GM18511 (cell line): ENCODE measurements around the gene DIS3L2.
"Not testable (repeated sequence)": the region's sequence is repeated elsewhere in the genome, so short reads cannot be mapped to it uniquely, and the experiment has no call there.

Source experiments
- ATAC-seq: cut with Tn5 transposase; IDR thresholded peaks from one replicate; pipeline ENCODE4 v1.9.1; 2021; ENCODE audit warnings: mild to moderate bottlenecking, moderate library complexity; ENCODE audit not compliant: unreplicated experiment

DIS3L2 gene

GRCh38 chr2:232008907-232009638 lies 47.6 kb downstream of the DIS3L2 start:
- no peak for ATAC-seq

DNA sequence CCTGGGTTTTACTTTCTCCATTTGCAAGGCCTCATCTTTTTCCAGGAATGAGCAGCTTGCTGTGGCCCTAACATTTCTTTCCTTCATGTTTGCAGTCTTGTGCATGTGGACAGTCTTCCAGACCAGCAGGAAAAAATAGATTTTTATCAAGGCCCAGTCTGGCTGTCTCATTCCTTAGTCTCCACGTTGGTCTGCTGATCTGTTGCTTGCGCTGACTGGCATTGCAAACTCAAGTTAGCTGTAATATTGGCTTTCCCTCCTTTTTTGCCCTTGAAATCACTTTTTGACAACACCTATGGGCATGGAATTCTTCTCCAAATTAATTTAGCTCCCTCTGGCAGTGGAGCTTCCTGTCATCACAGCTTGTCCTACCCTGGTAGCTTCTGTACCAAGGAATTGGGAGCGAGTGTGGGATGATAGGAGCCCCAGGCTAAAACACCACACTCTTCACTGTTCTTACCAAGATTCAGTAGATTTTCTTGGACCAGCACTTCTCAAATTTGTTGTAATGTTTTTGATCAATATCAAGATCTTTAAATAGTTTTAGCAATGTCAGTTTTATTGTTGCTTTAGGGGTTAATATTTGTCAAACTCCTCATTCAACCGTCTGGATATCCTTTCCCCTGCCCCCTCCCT lies 48.2 kb downstream of the DIS3L2 start:
- no peak for ATAC-seq

DNA sequence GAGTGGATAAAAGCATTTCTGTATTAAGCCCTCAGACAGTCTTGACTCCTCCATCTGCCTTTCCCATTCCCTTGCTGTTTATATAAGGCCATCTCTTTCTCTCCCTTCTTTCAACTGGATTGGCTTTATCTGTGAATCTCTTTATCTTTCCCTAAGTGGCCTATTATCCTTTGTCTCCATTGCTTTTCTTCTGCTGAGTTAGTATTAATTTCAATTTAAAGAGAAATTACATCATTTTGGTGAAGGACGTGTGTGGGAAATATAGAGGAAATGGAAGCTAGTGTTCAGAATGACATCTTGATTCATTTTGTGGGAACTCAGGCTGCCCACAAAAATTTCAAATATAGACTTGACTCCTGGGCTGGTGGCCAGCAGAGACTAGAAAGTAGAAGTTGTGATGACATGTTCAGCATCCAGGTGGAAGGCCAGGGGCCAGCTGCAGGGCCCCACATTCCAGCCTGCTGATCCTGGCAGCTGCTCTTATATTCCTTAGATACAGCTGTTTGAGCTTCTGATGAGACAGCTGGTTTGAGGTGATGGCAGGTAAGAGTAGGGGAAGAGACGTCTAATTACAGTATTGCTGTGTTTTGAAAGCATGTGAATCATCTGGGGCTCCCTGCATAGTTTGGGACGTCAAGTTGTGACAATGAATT lies 52.3 kb downstream of the DIS3L2 start:
- ATAC-seq = no peak

- ATAC-seq = no peak
Observed at GRCh38 chr2:232014681-232015080, 53.2 kb downstream of the DIS3L2 start.

DNA sequence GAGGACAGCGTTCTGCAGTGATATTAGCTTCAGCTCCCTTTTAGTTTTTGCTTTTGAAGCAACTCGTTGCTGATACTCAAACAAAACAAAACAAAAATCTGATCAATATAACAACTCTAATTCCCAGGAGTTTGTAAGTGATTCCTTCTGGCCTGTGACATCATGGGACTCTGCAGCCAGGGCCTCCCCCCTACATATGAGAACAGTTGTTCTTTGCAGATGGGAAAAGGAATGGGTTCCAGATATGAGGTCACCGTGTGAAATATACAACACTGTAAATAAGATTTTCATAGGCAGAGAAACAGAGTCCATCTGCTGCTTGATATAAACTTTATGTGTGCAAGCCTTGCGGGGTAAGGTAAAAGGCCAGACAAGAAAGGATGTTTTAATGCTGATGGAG lies 56.7 kb downstream of the DIS3L2 start:
- ATAC-seq = no peak

- ATAC-seq = no peak
Observed at GRCh38 chr2:232022718-232023117, 61.2 kb downstream of the DIS3L2 start.

DNA sequence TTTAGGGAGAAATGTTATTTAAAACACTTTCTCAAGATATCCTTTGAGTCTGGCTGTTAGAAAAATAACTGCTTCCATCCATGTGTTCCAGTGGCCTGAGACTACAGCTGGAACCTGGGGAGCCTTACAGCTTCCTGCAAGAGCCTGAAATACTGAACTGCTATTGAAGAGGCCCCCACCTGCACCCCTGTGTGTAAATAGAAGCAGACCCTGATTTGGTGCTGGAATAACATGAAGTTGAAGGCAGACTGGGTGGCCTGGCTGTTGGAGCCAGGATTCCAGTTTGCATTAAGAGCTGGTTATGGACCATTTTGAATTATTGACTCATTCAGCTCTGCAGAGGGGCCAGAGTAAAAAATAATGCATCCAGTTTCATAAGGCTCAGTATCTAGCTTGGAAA lies 61.9 kb downstream of the DIS3L2 start:
- no peak for ATAC-seq

DNA sequence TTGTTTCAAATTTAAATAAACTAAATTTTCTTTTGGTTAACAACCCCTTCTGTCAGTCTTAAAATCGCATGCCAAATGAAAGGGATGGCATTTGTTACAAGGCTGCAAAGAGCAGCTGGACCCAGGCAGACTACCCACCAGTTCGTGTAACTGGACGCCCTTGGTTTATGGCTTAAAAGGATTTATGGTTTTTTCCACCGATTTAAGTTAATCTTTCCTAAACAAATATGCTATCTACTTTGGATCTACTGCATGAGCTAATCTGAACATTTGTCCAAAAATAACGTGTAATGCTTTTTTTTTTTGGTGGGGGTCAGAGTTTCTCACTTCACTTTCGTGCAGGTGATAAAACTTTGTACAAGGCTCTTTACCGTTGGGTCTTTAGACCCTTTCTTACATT lies 62.9 kb downstream of the DIS3L2 start:
- no peak for ATAC-seq

- ATAC-seq = peak; percentile 100
Observed at GRCh38 chr2:232026910-232027309, 65.4 kb downstream of the DIS3L2 start.

- no peak for ATAC-seq
Observed at GRCh38 chr2:232027530-232027929, 66.0 kb downstream of the DIS3L2 start.

GRCh38 chr2:232028071-232028470 lies 66.6 kb downstream of the DIS3L2 start:
- ATAC-seq = no peak

DNA sequence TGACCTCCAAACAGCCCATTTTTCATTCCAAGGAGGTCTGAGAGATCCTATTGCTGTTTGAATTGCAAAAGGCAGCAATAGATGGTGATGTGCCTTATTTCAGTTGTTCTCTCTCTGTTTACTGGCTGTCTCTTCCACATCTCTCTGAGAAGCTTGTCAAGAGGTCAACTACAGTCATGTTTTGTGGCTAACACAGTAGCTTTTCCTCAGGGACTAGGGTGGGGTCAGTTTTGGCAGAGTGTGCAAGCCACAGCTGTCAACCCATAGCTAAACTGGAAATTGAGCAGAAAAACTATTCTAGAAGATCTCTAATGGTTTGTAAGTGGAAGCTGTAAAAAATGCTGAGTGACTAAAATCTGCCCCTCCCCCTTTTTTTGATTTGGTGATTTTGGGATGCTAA lies 67.1 kb downstream of the DIS3L2 start:
- ATAC-seq = no peak

- no peak for ATAC-seq
Observed at GRCh38 chr2:232029346-232029745, 67.8 kb downstream of the DIS3L2 start.

- no peak for ATAC-seq
Observed at GRCh38 chr2:232030229-232030628, 68.7 kb downstream of the DIS3L2 start.

DNA sequence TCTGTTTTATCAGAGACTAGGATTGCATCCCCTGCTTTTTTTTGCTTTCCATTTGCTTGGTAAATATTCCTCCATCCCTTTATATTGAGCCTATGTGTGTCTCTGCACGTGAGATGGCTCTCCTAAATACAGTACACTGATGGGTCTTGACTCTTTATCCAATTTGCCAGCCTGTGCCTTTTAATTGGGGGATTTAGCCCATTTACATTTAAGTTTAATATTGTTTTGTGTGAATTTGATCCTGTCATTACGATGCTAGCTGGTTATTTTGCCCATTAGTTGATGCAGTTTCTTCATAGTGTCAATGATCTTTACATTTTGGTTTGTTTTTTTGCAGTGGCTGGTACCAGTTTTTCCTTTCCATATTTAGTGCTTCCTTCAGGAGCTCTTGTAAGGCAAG lies 73.8 kb downstream of the DIS3L2 start:
- ATAC-seq = not testable (repeated sequence)

DNA sequence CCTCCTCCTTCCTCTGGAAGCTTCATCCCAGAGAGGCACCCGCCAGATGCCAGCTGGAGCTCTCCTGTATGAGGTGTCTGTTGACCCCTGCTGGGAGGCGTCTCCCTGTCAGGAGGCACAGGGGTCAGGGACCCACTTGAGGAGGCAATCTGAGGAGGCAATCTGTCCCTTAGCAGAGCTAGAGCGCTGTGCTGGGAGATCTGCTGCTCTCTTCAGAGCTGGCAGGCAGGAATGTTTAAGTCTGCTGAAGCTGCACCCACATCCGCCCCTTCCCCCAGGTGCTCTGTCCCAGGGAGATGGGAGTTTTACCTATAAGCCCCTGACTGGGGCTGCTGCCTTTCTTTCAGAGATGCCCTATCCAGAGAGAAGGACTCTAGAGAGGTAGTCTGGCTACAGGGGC lies 75.4 kb downstream of the DIS3L2 start:
- ATAC-seq = not testable (repeated sequence)

DNA sequence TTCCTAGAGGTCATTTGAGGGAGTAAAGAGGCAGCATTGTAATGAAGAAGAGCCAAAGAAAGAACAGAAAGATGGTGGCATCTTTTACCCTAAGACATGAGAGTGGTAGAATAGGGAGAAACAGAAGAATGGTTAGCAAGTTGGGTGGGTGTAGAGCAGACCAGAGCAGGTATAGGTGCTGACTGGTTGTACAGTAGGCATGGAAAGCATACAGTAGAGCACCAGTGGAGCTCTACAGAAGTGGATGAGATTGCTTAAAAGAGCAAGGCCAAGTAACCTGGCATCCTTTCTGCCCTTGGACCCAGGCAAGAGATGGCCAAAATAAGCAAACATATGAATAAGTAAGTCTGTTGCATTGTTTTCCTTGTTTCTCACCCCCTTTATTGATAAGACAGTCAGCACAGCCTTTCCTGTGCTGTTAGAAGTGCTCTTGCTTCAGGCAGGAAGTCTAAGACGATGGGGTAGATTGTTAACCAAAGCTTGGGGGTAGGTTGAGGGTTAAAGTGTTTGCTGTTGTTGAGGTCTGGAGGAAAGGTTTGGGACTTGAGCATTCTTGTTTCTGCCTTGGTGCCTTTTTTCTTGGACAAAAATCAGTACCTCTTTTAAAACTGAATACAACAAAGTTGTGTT lies 76.9 kb downstream of the DIS3L2 start:
- ATAC-seq = no peak

GRCh38 chr2:232038881-232039485 lies 77.5 kb downstream of the DIS3L2 start:
- ATAC-seq = no peak

- ATAC-seq = no peak
Observed at GRCh38 chr2:232042911-232043574, 81.5 kb downstream of the DIS3L2 start.

GRCh38 chr2:232043966-232044365 lies 82.5 kb downstream of the DIS3L2 start:
- no peak for ATAC-seq

DNA sequence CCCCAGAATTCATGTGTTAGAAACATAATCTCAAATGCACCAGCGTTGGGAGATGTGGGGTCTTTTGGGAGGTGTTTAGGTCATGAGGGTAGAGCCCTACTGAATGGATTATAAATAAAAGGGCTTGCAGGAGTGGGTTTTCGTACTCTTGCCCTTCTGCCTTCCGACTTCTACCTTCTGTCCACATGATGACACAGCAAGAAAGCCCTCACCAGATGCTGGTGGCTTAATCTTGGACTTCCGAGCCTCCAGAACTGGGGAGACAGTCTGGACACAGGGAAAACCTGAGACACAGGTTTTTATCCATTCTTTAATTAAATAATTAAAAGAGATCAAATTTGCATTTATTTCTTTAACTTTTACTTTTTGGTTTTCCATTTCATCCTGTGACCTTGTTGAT lies 87.8 kb downstream of the DIS3L2 start:
- ATAC-seq = no peak
